Cardiac ventricle fibroblast (primary cell): ENCODE measurements around the gene IFIT3. TPM values are rescaled to one million over a fixed set of nuclear protein-coding genes. Genes with fewer than 3 reads are reported as not detected.

ENCODE experiments used
- total RNA-seq: library from RNA; depleted of rRNA; stranded (reverse); fragments of >200 nt; gene quantifications from 2 replicates; pipeline ENCODE4 v1.2.3, GENCODE V29; 2015

Gene IFIT3, protein sequence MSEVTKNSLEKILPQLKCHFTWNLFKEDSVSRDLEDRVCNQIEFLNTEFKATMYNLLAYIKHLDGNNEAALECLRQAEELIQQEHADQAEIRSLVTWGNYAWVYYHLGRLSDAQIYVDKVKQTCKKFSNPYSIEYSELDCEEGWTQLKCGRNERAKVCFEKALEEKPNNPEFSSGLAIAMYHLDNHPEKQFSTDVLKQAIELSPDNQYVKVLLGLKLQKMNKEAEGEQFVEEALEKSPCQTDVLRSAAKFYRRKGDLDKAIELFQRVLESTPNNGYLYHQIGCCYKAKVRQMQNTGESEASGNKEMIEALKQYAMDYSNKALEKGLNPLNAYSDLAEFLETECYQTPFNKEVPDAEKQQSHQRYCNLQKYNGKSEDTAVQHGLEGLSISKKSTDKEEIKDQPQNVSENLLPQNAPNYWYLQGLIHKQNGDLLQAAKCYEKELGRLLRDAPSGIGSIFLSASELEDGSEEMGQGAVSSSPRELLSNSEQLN
- total RNA-seq, result 15.7 and 16.1 TPM in 2 replicates

GRCh38 chr10:89327803-89328441 is at the start of gene IFIT3:
Gene IFIT3 (plus strand): TSS chr10:89327997. CDS start chr10:89328074, 77 bp downstream.

DNA sequence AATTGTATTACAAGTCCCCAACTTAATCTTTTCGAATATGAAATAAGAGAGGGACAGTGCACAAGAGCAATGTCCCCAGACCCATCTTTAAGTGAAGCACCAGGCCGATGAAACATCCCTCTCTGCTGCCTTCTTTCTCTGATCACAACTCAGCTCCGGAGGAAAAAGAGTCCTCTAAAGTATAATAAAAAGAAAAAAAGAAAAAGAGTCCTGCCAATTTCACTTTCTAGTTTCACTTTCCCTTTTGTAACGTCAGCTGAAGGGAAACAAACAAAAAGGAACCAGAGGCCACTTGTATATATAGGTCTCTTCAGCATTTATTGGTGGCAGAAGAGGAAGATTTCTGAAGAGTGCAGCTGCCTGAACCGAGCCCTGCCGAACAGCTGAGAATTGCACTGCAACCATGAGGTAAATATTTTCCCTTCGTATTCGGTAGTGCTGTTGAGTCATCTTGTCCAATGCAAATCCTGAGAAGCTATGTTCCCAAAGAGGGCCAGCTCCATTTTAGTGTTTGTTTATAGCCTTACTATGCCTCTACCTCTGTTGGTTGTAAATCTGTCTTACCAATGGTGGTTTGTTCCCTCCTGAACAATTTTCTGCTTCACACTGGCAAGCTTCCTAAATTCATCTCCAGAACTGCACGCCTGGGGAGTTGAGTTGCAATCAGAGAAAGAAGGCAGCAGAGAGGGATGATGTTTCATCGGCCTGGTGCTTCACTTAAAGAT is 25.9 kb upstream of the IFIT3 start, which contains the start of gene IFIT2:
TSS of gene IFIT2 (plus strand) at position 326 of the 725 bp plus-strand sequence. CDS start at position 404, 78 bp downstream.

DNA sequence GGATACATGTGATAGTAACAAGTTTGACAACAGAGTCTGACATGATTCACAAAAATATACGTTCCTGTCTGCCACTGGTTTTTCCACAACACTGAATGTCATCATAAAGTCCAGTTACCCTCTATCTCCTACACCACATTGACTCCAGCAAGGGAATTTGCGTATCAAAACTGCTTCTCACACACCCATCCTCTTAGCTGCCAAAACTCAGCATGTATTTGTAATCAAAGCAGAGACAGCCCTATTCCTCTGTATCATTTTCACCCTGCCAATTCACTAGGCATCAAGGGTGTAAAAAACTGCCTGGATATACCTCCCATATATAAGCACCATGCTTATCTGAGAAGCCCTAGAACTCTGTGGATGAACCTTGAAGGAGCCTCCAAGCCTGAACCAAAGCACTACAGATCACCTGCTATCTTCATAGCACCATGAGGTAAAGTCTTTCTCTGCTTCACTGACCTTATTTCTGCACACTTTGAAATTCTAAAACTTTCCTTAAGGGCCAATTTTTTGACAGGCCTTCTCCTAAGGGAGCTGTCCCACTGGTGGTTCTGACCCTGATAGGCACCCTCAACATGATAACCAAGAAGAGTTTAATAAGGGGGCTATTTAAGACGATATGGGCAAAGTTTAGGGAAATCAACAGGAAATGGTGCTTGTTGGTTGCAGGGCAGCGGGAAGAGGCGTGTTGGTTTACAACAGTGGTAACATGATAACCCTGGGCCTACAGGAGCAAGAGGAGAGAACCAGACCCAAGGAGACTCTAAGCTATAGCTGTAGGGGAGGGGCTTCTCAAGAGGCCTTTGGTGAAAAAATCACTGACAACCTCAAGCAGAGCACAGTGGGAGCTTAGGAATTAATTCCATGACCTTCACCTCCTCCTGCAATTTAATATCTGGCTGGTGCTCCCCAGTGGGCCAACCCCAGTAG is 50.2 kb downstream of the IFIT3 start, which contains the start of gene IFIT1B:
TSS of gene IFIT1B (plus strand) at position 352 of the 933 bp plus-strand sequence. CDS start at position 432, 80 bp downstream.

Other genes with a start within 250 kb of the IFIT3 start
- gene CH25H, start 120.7 kb upstream of the IFIT3 start, total RNA-seq, result 0.69 TPM in 1 of 2 replicates, not detected in the other
- 45.1 and 48.2 TPM in 2 replicates for gene LIPA, start 76.2 kb upstream of the IFIT3 start, total RNA-seq
- gene IFIT2, start 26.0 kb upstream of the IFIT3 start, total RNA-seq, result 4.2 and 5.6 TPM in 2 replicates
- 0.29 TPM in 1 of 2 replicates, not detected in the other for gene IFIT1B, start 50.1 kb downstream of the IFIT3 start, total RNA-seq
- 8.5 and 13.6 TPM in 2 replicates for gene IFIT1, start 64.6 kb downstream of the IFIT3 start, total RNA-seq
- gene IFIT5, start 86.6 kb downstream of the IFIT3 start, total RNA-seq, result 13.9 and 14.0 TPM in 2 replicates
- 0.81 and 1.1 TPM in 2 replicates for gene SLC16A12, start 207.6 kb downstream of the IFIT3 start, total RNA-seq